HEK293 (cell line): ENCODE results near the gene DAZAP1.

ENCODE experiments used
- CTCF ChIA-PET: fragments of 350-600 bp; formaldehyde crosslinking; extraction: SDS; loops from one replicate; lab custom pipeline; 2021; ENCODE audit warnings: antibody characterized with exemption; lab: Yijun Ruan, JAX
- POLR2A ChIA-PET: fragments of 300-600 bp; formaldehyde crosslinking; extraction: SDS; loops from one replicate; lab custom pipeline; 2020; ENCODE audit warnings: antibody characterized with exemption, inconsistent platforms; lab: Yijun Ruan, JAX
- H3K27ac ChIP-seq: fragments of 200-500 bp; sonication (Bioruptor generic); 2 replicates; pipeline ENCODE4 v1.5.1; 2014; ENCODE audit warnings: low read depth, low read length, control low read depth, inconsistent platforms; ENCODE audit errors: extremely low read depth
- H3K36me3 ChIP-seq, 2 experiments: fragments of 200-500 bp in 1 of 2; sonication (Bioruptor generic) in 1 of 2; 1 replicate in 1 of 2; 2 replicates in 1 of 2; pipeline ENCODE4 v1.5.1; 2014 to 2017; ENCODE audit warnings: inconsistent platforms in 2 of 2, low read length in 2 of 2; ENCODE audit not compliant: control insufficient read depth in 2 of 2, insufficient read depth in 1 of 2
- H3K4me1 ChIP-seq: fragments of 200-500 bp; sonication (Bioruptor generic); 2 replicates; pipeline ENCODE4 v1.5.1; 2014; ENCODE audit warnings: mild to moderate bottlenecking, low read length, inconsistent platforms; ENCODE audit not compliant: control insufficient read depth, insufficient read depth
- H3K4me3 ChIP-seq: 2 replicates; pipeline ENCODE4 v1.5.1; 2011; ENCODE audit warnings: low read depth, mild to moderate bottlenecking, control low read depth, low read length, moderate library complexity
- H3K9me3 ChIP-seq: fragments of 200-500 bp; sonication (Bioruptor generic); 2 replicates; pipeline ENCODE4 v1.5.1; 2014; ENCODE audit warnings: low read depth, low read length, inconsistent platforms; ENCODE audit not compliant: control insufficient read depth, insufficient read depth
- EGR2 ChIP-seq: fragments of 450-650 bp; formaldehyde crosslinking; IDR thresholded peaks from 2 replicates; pipeline ENCODE4 v1.5.1; 2016; ENCODE audit warnings: low read depth, missing biosample characterization, missing genetic modification characterization
- FEZF1 ChIP-seq: fragments of 450-650 bp; formaldehyde crosslinking; IDR thresholded peaks from 2 replicates; pipeline ENCODE4 v1.5.1; 2016; ENCODE audit warnings: missing biosample characterization, missing genetic modification characterization
- GLI2 ChIP-seq: fragments of 450-650 bp; formaldehyde crosslinking; IDR thresholded peaks from 2 replicates; pipeline ENCODE4; 2017; ENCODE audit warnings: missing biosample characterization, missing genetic modification characterization, low read depth, borderline replicate concordance
- GLIS1 ChIP-seq: fragments of 450-650 bp; formaldehyde crosslinking; IDR thresholded peaks from 2 replicates; pipeline ENCODE4 v1.5.1; 2016; ENCODE audit warnings: missing biosample characterization, missing genetic modification characterization
- GLIS2 ChIP-seq: fragments of 450-650 bp; formaldehyde crosslinking; IDR thresholded peaks from 2 replicates; pipeline ENCODE4 v1.5.1; 2016; ENCODE audit warnings: missing biosample characterization, missing genetic modification characterization
- HIC1 ChIP-seq: fragments of 450-650 bp; formaldehyde crosslinking; IDR thresholded peaks from 2 replicates; pipeline ENCODE4 v1.5.1; 2016; ENCODE audit warnings: missing biosample characterization, missing genetic modification characterization
- KLF8 ChIP-seq: fragments of 450-650 bp; formaldehyde crosslinking; IDR thresholded peaks from 2 replicates; pipeline ENCODE4 v1.5.1; 2016; ENCODE audit warnings: missing biosample characterization, missing genetic modification characterization
- PATZ1 ChIP-seq: fragments of 450-650 bp; formaldehyde crosslinking; IDR thresholded peaks from 2 replicates; pipeline ENCODE4 v1.5.1; 2016; ENCODE audit warnings: missing biosample characterization, missing genetic modification characterization
- SP2 ChIP-seq: fragments of 450-650 bp; formaldehyde crosslinking; IDR thresholded peaks from 2 replicates; pipeline ENCODE4 v1.5.1; 2016; ENCODE audit warnings: missing biosample characterization, missing genetic modification characterization
- TRIM28 ChIP-seq: IDR thresholded peaks from 2 replicates; pipeline ENCODE4 v1.6.1; 2011; ENCODE audit warnings: low read length, control low read depth, borderline replicate concordance
- ZBTB17 ChIP-seq: fragments of 450-650 bp; formaldehyde crosslinking; IDR thresholded peaks from 2 replicates; pipeline ENCODE4 v1.5.1; 2016; ENCODE audit warnings: missing biosample characterization, missing genetic modification characterization
- ZBTB8A ChIP-seq: fragments of 450-650 bp; formaldehyde crosslinking; IDR thresholded peaks from 2 replicates; pipeline ENCODE4 v1.5.1; 2016; ENCODE audit warnings: missing biosample characterization, missing genetic modification characterization
- ZFHX2 ChIP-seq: fragments of 450-650 bp; formaldehyde crosslinking; conservative IDR thresholded peaks from 2 replicates; pipeline ENCODE4 v1.5.1; 2016; ENCODE audit warnings: missing biosample characterization, missing genetic modification characterization
- ZNF112 ChIP-seq: fragments of 450-650 bp; formaldehyde crosslinking; IDR thresholded peaks from 2 replicates; pipeline ENCODE4 v1.5.0; 2017; ENCODE audit warnings: missing biosample characterization, missing genetic modification characterization
- ZNF114 ChIP-seq: fragments of 450-650 bp; formaldehyde crosslinking; IDR thresholded peaks from 2 replicates; pipeline ENCODE4 v1.5.0; 2017; ENCODE audit warnings: missing biosample characterization, missing genetic modification characterization
- ZNF121 ChIP-seq: fragments of 450-650 bp; formaldehyde crosslinking; IDR thresholded peaks from 2 replicates; pipeline ENCODE4 v1.5.1; 2016; ENCODE audit warnings: missing biosample characterization, missing genetic modification characterization
- ZNF155 ChIP-seq: fragments of 450-650 bp; formaldehyde crosslinking; IDR thresholded peaks from 2 replicates; pipeline ENCODE4 v1.5.1; 2016; ENCODE audit warnings: missing biosample characterization, missing genetic modification characterization
- ZNF157 ChIP-seq: fragments of 450-650 bp; formaldehyde crosslinking; IDR thresholded peaks from 2 replicates; pipeline ENCODE4 v1.5.1; 2016; ENCODE audit warnings: missing biosample characterization, missing genetic modification characterization
- ZNF184 ChIP-seq: fragments of 450-650 bp; IDR thresholded peaks from 2 replicates; pipeline ENCODE4 v1.5.1; 2018; ENCODE audit warnings: missing biosample characterization, mild to moderate bottlenecking, missing genetic modification characterization
- ZNF2 ChIP-seq: fragments of 450-650 bp; formaldehyde crosslinking; IDR thresholded peaks from 2 replicates; pipeline ENCODE4 v1.5.1; 2016; ENCODE audit warnings: missing biosample characterization, missing genetic modification characterization
- ZNF324 ChIP-seq: fragments of 450-650 bp; formaldehyde crosslinking; IDR thresholded peaks from 2 replicates; pipeline ENCODE4 v1.5.1; 2016; ENCODE audit warnings: missing biosample characterization, missing genetic modification characterization
- ZNF335 ChIP-seq: fragments of 450-650 bp; formaldehyde crosslinking; conservative IDR thresholded peaks from 2 replicates; pipeline ENCODE4 v1.5.1; 2016; ENCODE audit warnings: missing biosample characterization, missing genetic modification characterization
- ZNF600 ChIP-seq: fragments of 450-650 bp; formaldehyde crosslinking; IDR thresholded peaks from 2 replicates; pipeline ENCODE4 v1.5.1; 2016; ENCODE audit warnings: missing biosample characterization, missing genetic modification characterization
- ZNF639 ChIP-seq: fragments of 450-650 bp; formaldehyde crosslinking; IDR thresholded peaks from 2 replicates; pipeline ENCODE4 v1.5.1; 2016; ENCODE audit warnings: missing biosample characterization, missing genetic modification characterization
- ZNF701 ChIP-seq: fragments of 450-650 bp; formaldehyde crosslinking; IDR thresholded peaks from 2 replicates; pipeline ENCODE4 v1.5.1; 2016; ENCODE audit warnings: missing biosample characterization, missing genetic modification characterization
- ZNF768 ChIP-seq: fragments of 450-650 bp; formaldehyde crosslinking; IDR thresholded peaks from 2 replicates; pipeline ENCODE4 v1.5.1; 2018; ENCODE audit warnings: missing biosample characterization, mild to moderate bottlenecking, missing genetic modification characterization
- ZSCAN23 ChIP-seq: fragments of 450-650 bp; formaldehyde crosslinking; IDR thresholded peaks from 2 replicates; pipeline ENCODE4 v1.5.1; 2016; ENCODE audit warnings: missing biosample characterization, missing genetic modification characterization

The DAZAP1 gene

GRCh38 chr19:1399079-1399478 lies 8.3 kb upstream of the DAZAP1 start:
- H3K27ac ChIP-seq, result no peak overlapping the region
- no peak for TF ChIP-seq ZNF114
- TF ChIP-seq ZNF112 (tag by site-specific recombination), result no peak
- no peak for TF ChIP-seq ZNF157 (tag by site-specific recombination)
- TF ChIP-seq EGR2, result 0 out of 2 replicates have a peak, but pooled peaks have one; percentile 27
- TF ChIP-seq ZNF155 (tag by site-specific recombination), result no peak
- peak; percentile 1; the same call in 1 of the 2 replicates for TF ChIP-seq GLIS1 (tag by site-specific recombination)
- no peak for TF ChIP-seq GLI2
- peak; percentile 22 for TF ChIP-seq ZFHX2 (tag by site-specific recombination)
- TF ChIP-seq, all 188 proteins: peak for 3
- H3K9me3 ChIP-seq, result no peaks in the 10 kb centered on the region
- peaks cover 0 to 24% of the 10 kb centered on the region in 2 experiments; a peak in 1 of 3 replicates for H3K36me3 ChIP-seq
- ChIA-PET POLR2A (interaction anchor here (2.4 kb wide), 1 partner anchor 130 kb away, joined by 7 read pairs; the partner anchor contains the start of gene CIRBP), CTCF (no interaction called here)
- H3K4me1 ChIP-seq, result no peaks in the 10 kb centered on the region
- no peak overlapping the region for H3K4me3 ChIP-seq

GRCh38 chr19:1399745-1400144 lies 7.6 kb upstream of the DAZAP1 start:
- CTCF ChIA-PET, result no interaction called here
- Histone ChIP-seq H3K27ac (no peak overlapping the region), H3K4me3 (no peak overlapping the region), H3K4me1 (no peaks in the 10 kb centered on the region), H3K9me3 (no peaks in the 10 kb centered on the region), H3K36me3 (peaks cover 0 to 21% of the 10 kb centered on the region in 2 experiments; a peak in 1 of 3 replicates)
- TF ChIP-seq GLIS2 (tag by site-specific recombination), result no peak; the same call in 1 of the 2 replicates
- no peak for TF ChIP-seq ZBTB17 (tag by site-specific recombination)
- no peak for TF ChIP-seq FEZF1
- no peak for TF ChIP-seq ZNF768 (tag by site-specific recombination)
- TF ChIP-seq SP2 (tag by site-specific recombination), result peak; percentile 35; the same call in 1 of the 2 replicates
- no peak for TF ChIP-seq TRIM28
- POLR2A ChIA-PET, result no interaction called here

- Histone ChIP-seq H3K9me3 (no peaks in the 10 kb centered on the region), H3K4me1 (no peaks in the 10 kb centered on the region), H3K36me3 (peaks cover 0 to 21% of the 10 kb centered on the region in 2 experiments; a peak in 1 of 3 replicates), H3K27ac (peak overlapping the region; percentile 42; the same call in 1 of the 2 replicates), H3K4me3 (peak overlapping the region; percentile 61)
- POLR2A ChIA-PET, result interaction anchor here (0.6 kb wide), 1 partner anchor 79 kb away, joined by 3 read pairs; no protein-coding TSS in a partner anchor
- CTCF ChIA-PET, result no interaction called here
- peak; percentile 72; the same call in 1 of the 2 replicates for TF ChIP-seq ZNF324 (tag by site-specific recombination)
- TF ChIP-seq ZNF121 (tag by site-specific recombination), result peak; percentile 74
- peak; percentile 97 for TF ChIP-seq ZNF335
- TF ChIP-seq ZNF701 (tag by site-specific recombination), result no peak
- TF ChIP-seq ZBTB8A (tag by site-specific recombination), result peak; percentile 47
- peak; percentile 73 for TF ChIP-seq HIC1 (tag by site-specific recombination)
- peak; percentile 86 for TF ChIP-seq ZNF639 (tag by site-specific recombination)
- peak; percentile 68 for TF ChIP-seq ZNF600 (tag by site-specific recombination)
- TF ChIP-seq PATZ1 (tag by site-specific recombination), result 0 out of 2 replicates have a peak, but pooled peaks have one; percentile 89
- peak; percentile 78; the same call in 1 of the 2 replicates for TF ChIP-seq GLIS2 (tag by site-specific recombination)
- TF ChIP-seq GLIS1 (tag by site-specific recombination), result peak; percentile 82
- TF ChIP-seq KLF8 (tag by site-specific recombination), result peak; percentile 67; the same call in 1 of the 2 replicates
- TF ChIP-seq ZSCAN23 (tag by site-specific recombination), result peak; percentile 67; the same call in 1 of the 2 replicates
- TF ChIP-seq ZNF2 (tag by site-specific recombination), result peak; percentile 29; the same call in 1 of the 2 replicates
- TF ChIP-seq ZNF184 (tag by site-specific recombination), result 0 out of 2 replicates have a peak, but pooled peaks have one; percentile 29
These were observed 6.9 kb upstream of the DAZAP1 start for GRCh38 chr19:1400281-1401137.
